ENCODE measurements around the gene CIRBP. TPM values are rescaled to one million over a fixed set of nuclear protein-coding genes. Genes with fewer than 3 reads are reported as not detected.

CIRBP gene
- total RNA-seq, 1 experiment from 2014 or later = 263 TPM

DNA sequence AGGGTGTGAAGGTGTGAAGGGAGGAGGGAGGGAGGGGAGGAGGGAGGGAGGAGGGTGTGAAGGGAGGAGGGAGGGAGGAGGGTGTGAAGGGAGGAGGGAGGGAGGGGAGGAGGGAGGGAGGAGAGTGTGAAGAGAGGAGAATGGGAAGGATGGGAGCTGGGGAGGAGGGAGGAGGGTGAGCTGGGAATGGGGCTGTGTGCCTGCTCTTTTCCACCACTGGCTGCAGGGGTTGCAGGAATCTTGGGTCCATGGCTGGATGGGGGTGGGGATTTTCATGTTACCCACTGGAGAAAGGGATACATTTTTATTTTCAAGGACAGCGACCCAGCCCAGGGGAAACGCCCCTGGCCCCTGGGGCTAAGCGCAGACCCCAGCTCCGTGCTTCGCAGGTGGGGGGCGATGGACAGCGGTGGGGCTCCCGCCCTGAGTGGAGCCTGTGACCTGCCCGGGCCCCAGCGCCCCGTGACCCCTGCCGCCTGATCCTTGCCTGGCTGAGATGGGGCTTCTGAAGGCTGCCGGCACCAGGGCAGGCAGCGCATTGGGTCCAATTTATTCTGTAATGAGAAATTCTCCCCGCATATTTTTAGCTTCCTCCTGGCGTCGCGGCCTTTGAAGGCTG, 13.6 kb downstream of the CIRBP start:
- H3K4me1 Mint-ChIP-seq = peaks cover 10 to 24% of the 10 kb centered on the region in 2 experiments
- H2BK120ac ChIP-seq (ENCODE audit: low read depth, low read length, poor library complexity, severe bottlenecking) = no peak overlapping the region
- H3T11ph ChIP-seq (ENCODE audit: low read length) = no peak overlapping the region
- H3K14ac ChIP-seq (ENCODE audit: insufficient read depth, low read length) = no peak overlapping the region
- TF ChIP-seq, protein P1, sequence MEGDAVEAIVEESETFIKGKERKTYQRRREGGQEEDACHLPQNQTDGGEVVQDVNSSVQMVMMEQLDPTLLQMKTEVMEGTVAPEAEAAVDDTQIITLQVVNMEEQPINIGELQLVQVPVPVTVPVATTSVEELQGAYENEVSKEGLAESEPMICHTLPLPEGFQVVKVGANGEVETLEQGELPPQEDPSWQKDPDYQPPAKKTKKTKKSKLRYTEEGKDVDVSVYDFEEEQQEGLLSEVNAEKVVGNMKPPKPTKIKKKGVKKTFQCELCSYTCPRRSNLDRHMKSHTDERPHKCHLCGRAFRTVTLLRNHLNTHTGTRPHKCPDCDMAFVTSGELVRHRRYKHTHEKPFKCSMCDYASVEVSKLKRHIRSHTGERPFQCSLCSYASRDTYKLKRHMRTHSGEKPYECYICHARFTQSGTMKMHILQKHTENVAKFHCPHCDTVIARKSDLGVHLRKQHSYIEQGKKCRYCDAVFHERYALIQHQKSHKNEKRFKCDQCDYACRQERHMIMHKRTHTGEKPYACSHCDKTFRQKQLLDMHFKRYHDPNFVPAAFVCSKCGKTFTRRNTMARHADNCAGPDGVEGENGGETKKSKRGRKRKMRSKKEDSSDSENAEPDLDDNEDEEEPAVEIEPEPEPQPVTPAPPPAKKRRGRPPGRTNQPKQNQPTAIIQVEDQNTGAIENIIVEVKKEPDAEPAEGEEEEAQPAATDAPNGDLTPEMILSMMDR (conservative IDR thresholded peaks at IDR 0.05) = no peak
- no peak overlapping the region for H3K23ac ChIP-seq (ENCODE audit: insufficient read length, low read depth, low read length)
- no peak overlapping the region for H3K9ac ChIP-seq (ENCODE audit: extremely low read depth, insufficient read length, low read length)
- H3K4ac ChIP-seq (ENCODE audit: low read depth, low read length) = no peak overlapping the region
- no peaks in the 10 kb centered on the region for H3K4me1 ChIP-seq (ENCODE audit: insufficient read depth, low read length)
- H4K91ac ChIP-seq (ENCODE audit: insufficient read length, low read depth, low read length) = no peak overlapping the region
- no peak overlapping the region for H2BK20ac ChIP-seq (ENCODE audit: low read depth, low read length, poor library complexity, severe bottlenecking)
- H2AK5ac ChIP-seq (ENCODE audit: insufficient read length, low read length) = no peak overlapping the region
- H2BK5ac ChIP-seq (ENCODE audit: insufficient read length, low read length) = no peak overlapping the region
- H4K8ac ChIP-seq (replicated peaks; ENCODE audit: insufficient read length, low read depth, low read length) = no peak overlapping the region
- H3K79me1 ChIP-seq (ENCODE audit: insufficient read depth, low read depth, low read length, poor library complexity, severe bottlenecking) = no peaks in the 10 kb centered on the region
- H3K56ac ChIP-seq (ENCODE audit: insufficient read length, low read depth, low read length) = no peak overlapping the region
- no peaks in the 10 kb centered on the region for H3K9me3 ChIP-seq (ENCODE audit: control insufficient read depth, low read depth, low read length)
- peaks cover 4% of the 10 kb centered on the region for H3K23me2 ChIP-seq (ENCODE audit: insufficient read length, low read depth, low read length, poor library complexity, severe bottlenecking)
- H3K27ac ChIP-seq (ENCODE audit: insufficient read length, low read depth, low read length) = no peak overlapping the region
- no peaks in the 10 kb centered on the region for H3K27me3 ChIP-seq (ENCODE audit: insufficient read depth, low read length)
- no peaks in the 10 kb centered on the region for H3K9me3 Mint-ChIP-seq
- H3K27ac Mint-ChIP-seq = no peak overlapping the region
- DNase-seq = no peak
- WGBS (ENCODE audit: extremely low coverage, insufficient read length, low lambda C conversion rate) = no CpG with 5 or more reads among the region's 18 CpGs
- no peak overlapping the region for H3K4me2 ChIP-seq (ENCODE audit: insufficient read depth, insufficient read length, low read length)
- peaks cover 15% of the 10 kb centered on the region for H3K27me3 Mint-ChIP-seq (ENCODE audit: low read depth)
- H2BK12ac ChIP-seq (ENCODE audit: insufficient read length, low read depth, low read length) = no peak overlapping the region
- H4K20me1 ChIP-seq (ENCODE audit: control insufficient read depth, insufficient read depth, insufficient read length) = no peaks in the 10 kb centered on the region
- no peak overlapping the region for H2BK15ac ChIP-seq (ENCODE audit: low read depth, low read length)
- H2AFZ ChIP-seq (ENCODE audit: low read length) = no peak overlapping the region
- no peak overlapping the region for H4K5ac ChIP-seq (ENCODE audit: insufficient read length, low read depth, low read length)
- H3K18ac ChIP-seq (ENCODE audit: insufficient read length, low read depth, low read length) = no peak overlapping the region
- no peaks in the 10 kb centered on the region for H3K79me2 ChIP-seq (ENCODE audit: insufficient read depth, low read length)
- H3K36me3 Mint-ChIP-seq (ENCODE audit: insufficient read depth in 1 of 3, low read depth in 3 of 3) = peaks cover 0 to 25% (median 9%) of the 10 kb centered on the region in 3 experiments; a peak in 5 of 7 replicates
- no peak overlapping the region for H3K4me3 Mint-ChIP-seq
